HG03196 (cell line): ENCODE data around the gene A4GNT.
"Not testable (repeated sequence)": the region's sequence is repeated elsewhere in the genome, so short reads cannot be mapped to it uniquely, and the experiment has no call there.

Experiments used
- ATAC-seq: cut with Tn5 transposase; IDR thresholded peaks from one replicate; pipeline ENCODE4 v1.9.1; 2021; ENCODE audit not compliant: unreplicated experiment

The A4GNT gene

DNA sequence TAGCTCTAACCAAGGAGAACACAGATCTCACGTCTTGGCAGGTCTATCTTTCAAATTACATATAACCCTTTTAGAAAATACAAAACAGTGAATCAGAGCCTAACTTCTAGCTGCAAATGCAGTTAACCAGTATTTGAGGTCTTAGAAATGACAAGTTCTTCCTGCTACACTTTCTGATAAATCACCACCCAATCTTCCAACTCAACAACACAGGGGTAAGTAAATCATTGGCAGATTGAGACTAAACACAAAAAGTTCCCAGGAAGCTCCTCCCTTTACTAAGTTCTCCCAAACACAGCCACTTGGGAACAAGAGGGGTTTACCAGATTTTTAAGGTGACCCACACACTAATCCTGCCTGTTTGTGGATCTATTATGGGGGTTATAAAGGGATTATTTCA lies at the start of gene A4GNT:
TSS of gene A4GNT (minus strand) at position 152 of the 400 bp plus-strand sequence. CDS start 1,134 bp downstream, outside the sequence.
- ATAC-seq = no peak

DNA sequence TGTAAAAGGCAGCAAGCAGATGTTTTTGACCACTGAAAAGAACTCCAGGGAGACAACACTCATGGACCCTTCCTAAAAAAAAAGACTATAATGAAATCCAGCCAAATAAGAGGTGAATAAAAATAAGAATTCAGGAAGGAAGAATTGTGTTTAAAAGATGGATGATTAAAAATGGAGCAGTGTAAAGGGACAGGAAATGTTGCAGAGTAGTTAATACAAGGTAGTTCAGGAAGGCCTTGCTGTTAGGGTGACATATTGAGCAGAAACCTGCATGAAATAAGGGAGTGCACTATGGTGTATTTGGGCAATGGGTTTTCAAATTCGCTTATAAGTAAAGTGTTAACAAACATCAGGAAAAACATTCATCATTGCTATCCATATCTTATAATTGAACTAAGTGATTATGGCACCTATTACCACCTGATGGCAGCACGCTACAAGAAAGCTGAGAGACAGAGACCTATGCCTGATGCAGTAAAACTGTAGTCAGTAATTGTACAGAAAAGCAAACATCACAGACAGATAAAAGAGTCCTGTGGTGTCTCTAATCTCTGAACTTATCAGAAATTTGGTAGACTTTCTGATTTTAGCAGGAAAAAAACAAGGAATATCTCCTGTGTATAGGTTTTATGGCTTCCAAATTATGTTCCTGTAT lies 48.3 kb upstream of the A4GNT start:
- ATAC-seq = peak; percentile 63

DNA sequence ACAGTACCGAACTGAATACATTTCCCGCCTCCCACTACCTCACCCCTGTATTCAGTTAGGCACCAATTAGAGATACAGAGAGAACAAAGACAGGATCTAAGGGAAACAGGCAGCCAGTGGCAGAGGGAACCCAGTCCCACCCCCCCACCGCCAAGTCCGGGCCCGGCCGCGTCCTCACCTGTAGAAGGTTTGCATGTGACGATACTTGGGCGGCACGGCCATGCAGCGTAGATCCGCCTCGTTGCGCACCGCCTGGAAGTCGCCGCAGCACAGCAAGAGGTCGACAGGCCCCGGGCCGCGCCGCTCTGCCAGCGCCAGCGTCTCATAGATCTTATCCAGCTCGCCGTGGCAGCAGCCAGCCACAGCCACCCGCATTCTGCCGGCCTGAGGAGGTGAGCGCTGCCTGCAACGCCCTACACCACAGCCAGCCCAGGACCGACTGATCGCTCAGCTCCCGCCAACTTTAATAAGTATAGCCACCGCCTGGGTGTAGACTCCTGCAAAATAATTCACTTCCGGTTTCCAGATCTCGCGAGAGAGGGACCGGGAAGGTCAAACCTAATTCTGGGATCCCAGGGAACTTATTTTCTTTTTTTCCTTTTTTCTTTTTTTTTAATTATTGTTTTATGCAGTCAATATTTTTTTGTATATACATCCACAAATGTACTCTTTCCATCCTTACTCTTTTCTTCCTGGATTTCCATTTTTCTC lies 42.4 kb upstream of the A4GNT start, which contains the start of gene DBR1:
TSS of gene DBR1 (minus strand) at position 501 of the 711 bp plus-strand sequence. CDS start at position 375, 126 bp downstream.
- peak; percentile 88 for ATAC-seq

DNA sequence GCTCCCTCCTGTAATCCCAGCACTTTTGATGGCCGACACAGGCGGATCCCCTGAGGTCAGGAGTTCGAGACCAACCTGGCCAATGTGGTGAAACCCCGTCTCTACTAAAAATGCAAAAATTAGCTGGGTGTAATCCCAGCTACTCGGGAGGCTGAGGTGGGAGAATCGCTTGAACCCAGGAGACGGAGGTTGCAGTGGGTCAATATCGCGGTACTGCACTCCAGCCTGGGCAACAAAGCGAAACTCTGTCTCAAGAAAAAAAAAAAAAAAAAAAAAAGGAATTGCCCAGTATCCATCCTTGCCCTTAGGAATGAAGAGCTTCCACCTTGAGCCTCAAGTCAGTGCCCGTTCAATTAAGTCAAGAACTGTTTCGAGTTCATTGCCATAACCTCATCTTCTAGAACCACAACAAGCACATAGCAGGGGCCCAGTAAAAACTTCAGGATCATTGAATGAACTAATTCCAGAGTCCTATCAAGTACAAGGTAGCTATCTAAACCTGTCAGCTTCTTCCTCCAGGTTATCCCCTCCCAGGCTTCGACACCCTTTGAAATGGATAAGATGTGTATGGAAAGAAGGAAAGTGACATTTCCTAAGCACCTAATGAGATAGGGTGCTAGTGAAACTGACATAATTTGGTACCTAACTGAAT lies 41.7 kb upstream of the A4GNT start:
- ATAC-seq = no peak

DNA sequence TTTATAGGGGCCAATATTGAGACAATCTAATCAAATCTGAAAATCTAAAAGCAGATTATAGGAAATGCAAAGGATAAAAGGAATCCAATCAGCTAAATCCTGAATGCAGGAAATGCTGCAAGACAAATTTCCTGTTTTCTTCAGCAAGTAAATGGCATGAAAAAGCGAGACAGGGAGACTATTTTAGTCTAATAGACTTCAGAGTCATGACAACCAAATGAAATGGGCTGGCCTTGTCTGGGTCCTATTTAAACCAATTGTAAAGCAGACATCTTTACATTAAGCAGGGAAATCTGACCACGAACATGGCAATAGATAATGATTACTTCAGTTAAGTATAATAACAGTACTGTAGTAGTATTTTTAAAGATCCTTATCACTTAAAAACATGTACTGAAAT lies 40.4 kb upstream of the A4GNT start:
- no peak for ATAC-seq

DNA sequence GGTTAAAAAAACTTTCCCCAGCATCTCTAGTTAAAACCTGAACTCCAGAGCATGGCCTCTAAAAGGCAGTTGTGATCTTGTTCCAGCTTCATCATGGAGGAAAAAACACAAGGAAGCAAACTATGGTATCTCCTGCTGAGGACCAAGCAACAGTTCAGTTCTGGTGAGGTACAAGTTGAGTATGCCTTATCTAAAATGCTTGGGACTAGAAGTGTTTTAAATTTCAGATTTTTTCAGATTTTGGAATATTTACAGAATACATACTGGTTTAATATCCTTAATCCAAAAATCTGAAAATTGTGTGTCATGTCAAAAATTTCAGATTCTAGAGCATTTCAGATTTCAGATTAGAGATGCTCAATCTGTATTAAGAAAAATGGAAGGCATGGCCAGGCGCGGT lies 32.9 kb upstream of the A4GNT start:
- no peak for ATAC-seq

DNA sequence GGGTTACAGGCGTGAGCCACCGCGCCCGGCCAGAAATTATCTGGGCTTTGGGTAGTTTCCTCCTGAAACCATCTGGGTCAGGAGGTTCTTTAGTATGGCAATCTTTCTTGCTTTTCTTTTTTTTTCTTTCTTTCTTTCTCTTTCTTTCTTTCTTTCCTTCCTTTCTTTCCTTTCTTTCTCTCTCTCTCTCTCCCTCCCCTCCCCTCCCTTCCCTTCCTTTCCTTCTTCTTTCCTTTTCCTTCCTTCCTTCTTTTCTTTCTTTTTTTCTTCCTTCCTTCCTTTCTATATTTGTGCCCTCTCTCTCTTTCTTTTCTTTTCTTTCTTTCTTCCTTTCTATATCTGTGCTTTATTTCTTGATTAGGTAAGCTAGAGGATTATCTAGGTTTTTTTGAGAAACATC lies 25.6 kb upstream of the A4GNT start:
- ATAC-seq = no peak

DNA sequence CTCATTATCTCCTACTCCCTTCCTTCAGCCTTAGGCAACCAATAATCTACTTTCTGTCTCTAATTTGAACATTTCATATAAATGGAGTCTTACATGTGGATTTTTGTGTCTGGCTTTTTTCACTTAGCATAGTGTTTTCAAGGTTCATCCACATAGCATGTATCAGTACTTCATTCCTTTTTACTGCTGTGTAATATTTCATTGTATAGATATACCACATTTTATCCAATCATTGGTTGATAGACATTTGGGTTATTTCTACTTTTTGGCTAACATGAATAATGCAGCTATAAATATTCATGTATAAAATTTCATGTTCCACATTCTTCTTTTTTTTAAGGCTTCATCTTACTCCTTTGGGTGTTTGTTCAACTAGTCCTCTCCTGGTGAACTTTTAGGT lies 22.3 kb upstream of the A4GNT start:
- no peak for ATAC-seq

DNA sequence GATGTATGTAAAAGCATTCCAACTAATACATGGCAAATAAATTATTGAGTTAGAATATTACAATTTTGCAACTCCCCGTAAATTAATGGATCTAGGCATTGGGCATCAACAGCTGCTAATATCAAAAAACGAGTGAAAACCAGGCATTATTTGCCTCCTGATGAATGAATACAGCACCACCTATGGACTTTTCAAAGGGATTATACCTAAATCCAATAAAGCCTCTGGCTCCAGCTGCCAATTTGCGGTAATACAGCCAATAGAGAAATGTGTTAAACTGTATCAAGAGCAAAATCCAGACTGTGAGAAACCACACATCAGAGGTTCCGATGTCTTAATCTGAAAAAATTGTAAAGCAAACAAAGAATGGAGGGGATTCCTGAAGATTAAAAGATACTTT lies 16.3 kb upstream of the A4GNT start:
- no peak for ATAC-seq

DNA sequence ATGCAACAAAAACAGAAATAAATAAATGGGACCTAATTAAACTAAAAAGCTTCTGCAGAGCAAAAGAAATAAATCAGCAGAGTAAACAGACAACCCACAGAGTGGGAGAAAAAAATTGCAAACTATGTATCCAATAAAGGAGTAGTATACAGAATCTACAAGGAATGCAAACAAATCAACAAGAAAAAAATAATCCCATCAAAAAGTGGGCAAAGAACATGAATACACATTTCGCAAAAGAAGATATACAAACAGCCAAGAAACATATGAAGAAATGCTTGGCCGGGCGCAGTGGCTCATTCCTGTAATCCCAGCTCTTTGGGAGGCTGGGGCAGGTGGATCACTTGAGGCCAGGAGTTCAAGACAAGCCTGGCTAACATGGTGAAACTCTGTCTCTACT lies 10.0 kb upstream of the A4GNT start:
- ATAC-seq = not testable (repeated sequence)

DNA sequence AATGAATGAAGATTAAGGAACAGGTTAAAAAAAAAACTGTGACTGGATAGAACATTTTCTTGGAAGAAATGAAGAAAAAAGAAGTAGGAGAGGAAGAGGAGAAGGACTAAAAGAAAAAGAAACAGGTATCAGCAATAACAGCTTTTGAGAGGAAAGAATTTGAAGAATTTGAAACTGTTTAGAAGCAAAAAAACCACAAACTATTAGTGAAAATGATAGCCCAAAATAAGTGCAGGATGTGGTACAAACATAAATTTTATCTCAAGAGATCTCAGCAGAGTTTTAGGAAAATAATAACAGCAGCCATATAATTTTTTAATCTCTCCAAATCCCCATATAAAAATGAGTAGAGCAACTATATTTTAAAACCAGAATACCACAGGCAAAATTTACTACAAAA lies 8.8 kb upstream of the A4GNT start:
- no peak for ATAC-seq

DNA sequence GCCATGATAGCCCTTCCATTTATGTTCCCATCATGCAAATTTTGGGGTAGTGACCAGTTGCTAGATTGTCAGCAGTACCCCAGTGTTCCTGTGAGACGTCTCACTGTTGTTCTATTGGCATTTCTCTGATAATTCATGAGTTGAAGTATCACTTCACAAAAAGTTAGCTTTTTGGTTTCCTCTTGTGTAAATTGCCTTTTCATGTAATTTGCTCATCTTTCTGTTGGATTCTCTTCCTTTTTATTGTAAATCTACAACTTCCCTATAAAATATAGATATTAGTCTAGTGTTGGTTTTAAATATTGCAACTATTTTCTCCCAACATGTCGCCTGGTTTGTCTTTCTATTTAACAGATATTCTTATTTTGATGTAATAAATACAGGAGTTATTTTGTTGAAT lies 7.5 kb upstream of the A4GNT start:
- no peak for ATAC-seq

DNA sequence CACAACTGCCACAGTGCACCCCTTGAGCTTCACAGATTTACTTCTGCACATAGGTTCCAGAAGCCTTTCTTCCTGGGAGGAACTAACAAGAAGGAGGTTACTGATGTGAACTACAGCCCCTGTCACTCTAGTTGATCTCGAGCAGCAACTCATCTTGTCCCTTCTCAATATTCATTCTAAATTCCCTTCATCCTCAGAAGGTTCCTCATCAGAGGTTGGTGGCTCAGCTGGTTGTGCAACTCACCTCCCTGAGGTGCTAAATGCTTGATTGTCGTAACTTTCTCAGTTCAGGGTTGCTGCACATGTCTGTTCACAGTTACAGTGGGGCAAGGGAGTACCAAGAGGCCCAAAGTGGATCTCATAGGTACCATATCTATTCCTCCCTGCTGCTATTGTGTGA lies 5.7 kb upstream of the A4GNT start:
- no peak for ATAC-seq

DNA sequence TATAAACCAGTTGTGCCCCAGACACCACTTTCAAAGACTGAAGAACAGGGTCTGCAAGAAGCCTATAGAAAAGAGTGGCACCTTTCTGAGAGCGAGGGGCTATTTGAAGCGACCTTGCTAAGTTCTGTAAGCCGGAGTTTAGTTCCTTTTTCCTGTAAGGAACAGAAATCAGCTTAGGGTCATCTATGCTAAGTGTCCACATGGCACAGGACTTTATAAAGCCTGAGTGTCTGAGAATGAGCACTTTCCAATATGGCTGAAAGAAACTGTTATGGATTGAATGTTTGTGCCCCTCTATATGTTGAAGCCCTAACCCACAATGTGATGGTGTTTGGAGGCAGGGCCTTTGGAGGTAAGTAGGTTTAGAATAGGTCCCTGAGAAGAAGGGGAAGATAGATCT lies 4.0 kb upstream of the A4GNT start:
- ATAC-seq = no peak

DNA sequence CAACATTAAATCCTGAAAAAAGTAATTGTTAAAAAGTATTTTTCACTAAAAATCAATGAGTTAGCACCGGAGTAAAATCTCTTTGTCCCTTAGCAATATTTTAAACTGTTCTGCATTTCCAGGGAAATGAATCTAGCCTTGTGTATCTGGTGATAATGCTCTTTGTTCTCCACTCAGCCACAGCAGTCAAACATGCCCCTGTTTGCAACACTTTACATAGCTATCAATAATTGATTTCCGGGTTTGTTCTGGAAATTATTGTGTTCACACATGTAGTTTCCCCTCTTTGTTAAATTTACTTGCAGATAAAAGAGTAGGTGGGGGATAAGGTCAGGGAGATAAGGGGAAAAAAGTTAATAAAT lies 3.6 kb upstream of the A4GNT start:
- no peak for ATAC-seq

DNA sequence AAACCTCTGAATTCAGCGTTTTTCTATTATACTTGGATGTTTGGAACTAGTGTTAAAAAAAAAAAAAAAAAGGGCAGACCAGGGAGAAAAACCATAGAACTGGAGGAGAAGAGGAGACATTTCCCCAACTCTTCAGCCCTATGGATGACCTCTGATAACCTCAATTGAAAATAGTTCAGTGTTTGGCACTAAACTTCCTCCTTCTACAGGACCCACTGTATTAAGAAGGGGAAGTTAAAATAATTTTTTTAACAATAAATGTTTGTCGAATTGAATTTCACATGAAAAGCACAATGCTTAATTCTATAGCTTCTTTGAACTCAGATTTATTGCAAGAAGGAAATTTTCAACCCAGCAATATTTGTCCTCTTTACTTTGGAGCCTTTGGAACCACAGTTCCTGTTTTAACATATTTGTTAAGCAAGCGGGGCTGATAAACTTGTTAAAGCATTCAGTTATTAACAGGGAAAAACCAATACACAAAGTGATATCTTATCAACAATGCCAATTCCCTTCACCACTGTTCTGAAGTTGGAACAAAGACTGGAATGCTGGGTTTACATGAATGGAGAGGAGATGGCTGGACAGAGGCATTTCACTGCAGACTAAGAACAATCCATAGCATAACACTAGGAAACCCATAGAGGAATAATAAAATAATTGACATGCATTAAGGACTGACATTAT lies 3.1 kb upstream of the A4GNT start:
- ATAC-seq = no peak

DNA sequence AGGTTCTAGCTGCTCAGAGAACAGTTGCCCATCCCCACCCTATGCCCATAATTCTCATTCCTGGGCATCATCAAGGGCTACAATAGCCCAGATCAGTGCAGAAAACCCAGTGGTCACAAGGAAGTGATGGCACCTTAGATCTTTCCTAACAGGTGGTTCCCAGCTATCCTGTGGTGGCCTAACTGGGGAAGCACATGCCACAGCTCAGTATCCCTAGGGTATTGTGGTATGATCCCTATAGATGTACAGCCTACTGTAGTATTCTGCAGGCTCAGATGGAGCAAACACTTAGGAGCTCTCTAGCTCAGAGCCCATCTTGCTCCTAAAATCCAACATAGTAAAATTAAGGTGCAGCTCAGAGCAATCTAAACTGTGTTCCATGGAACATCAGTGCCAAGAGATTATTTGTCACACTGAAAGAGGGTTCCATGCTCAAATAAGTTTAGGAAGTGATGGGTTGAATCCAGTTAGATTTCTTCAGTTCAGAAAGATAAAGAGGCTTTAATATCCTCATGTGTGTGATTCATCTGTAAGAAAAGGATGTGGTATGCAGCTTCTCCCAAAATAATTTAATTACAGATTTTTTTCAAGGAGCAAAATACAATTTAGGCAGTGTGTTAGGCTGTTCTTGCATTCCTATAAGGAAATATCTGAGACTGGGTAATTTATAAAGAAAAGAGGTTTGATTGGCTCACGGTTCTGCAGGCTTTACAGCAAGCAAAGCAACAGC lies 4.4 kb downstream of the A4GNT start:
- ATAC-seq = no peak

DNA sequence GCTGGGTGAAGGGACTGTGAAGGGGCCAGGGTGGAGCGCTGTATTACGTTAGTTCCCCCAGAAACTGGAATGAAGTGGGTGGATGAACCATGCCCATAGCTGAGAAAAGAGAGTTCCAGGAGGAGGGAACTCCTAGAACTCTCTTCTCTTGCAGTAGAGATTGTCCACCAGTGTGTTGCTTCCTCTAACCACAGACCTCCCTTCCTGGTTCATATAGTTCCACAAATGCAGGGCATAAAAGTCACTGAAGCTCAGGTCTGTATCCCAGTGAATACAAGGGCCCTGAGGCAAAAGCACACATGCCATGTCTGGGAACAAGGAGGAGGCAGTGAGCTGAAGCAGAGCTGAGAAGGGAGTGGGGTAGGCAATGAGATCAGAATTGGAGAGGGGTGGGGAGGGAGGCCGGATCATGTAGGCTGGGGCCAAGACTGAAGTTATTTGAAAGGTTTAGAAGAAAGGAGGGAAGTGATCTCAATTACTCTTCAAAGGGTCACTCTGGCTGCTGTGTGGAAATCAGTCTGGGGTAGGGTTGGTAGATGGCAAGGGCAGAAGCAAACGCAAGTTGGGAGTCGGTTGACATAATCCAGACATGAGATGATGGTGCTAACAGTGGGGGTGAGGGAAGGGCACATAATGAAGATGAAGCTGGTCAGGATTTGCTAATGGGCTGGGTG lies 6.5 kb downstream of the A4GNT start:
- ATAC-seq = no peak

DNA sequence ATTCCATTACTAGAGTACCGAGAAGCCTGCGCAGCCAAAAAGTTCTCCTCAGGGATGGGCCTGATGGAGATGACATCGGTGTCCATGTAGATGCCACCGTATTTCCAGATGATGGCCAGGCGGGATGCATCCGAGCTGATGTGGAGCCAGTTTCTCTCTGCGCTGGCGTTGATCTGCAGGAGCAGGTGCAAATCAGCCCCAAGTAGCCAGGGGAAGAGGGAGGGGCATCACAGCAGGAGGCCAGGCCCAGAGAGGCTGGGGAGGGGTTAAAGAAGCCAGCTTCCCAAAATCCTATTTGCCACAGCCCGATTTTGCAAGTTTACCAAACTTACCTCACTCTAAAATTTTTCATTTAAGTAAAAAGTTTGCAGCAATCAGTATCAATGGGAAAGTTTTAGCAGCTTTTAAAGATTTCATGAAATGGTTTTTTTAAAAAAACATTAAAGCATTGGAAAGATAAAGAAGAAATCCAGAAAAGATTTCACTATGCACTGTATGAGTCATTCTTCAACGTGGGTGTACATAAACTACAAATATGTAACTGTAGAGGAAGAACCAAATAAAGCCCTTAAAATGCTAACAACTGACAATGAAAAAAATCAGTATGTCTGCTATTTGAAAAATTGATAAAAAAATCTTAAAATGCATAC lies 7.4 kb downstream of the A4GNT start:
- ATAC-seq = no peak

DNA sequence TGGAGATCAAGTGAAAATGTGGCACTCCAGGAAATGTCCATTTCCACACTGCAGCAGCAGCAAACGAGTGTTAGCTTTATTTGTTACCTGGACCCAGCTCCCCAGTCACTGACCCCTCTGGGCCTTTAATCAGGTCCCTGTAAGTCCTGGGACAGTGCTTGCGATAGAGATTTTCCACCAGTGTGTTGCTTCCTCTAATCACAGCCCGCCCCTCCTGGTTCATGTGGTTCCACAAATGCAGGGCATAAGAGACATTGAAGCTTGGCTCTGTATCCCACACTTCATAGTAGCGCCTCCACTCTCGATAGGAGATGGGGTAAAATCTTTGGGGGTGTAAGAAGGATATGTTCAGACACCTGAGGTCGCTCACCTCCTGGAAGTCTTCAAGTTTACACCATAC lies 8.0 kb downstream of the A4GNT start:
- ATAC-seq = no peak
